BLaER1 treated with 17β-estradiol and CSF1 and Interleukin-3, amounts not matched to agents 10 nM and 100 nM (cell line): ENCODE measurements around the gene ZNF580.
A peak's percentile ranks its signal among the peaks of the same experiment; 100 is the strongest.

Experiments used
- H3K27ac ChIP-seq, 11 experiments: shearing (Covaris generic); formaldehyde crosslinking; 2 replicates each; pipeline ENCODE4 v1.8.1; 2022
- H3K27me3 ChIP-seq, 11 experiments: shearing (Covaris generic); formaldehyde crosslinking; 2 replicates each; pipeline ENCODE4 v1.8.1; 2022
- H3K36me3 ChIP-seq, 11 experiments: shearing (Covaris generic); formaldehyde crosslinking; 2 replicates each; pipeline ENCODE4 v1.8.1; 2022
- H3K4me1 ChIP-seq, 10 experiments: shearing (Covaris generic); formaldehyde crosslinking; 2 replicates each; pipeline ENCODE4 v1.8.1; 2022
- H3K4me2 ChIP-seq, 11 experiments: shearing (Covaris generic); formaldehyde crosslinking; 2 replicates each; pipeline ENCODE4 v1.8.1; 2022
- H3K4me3 ChIP-seq, 10 experiments: shearing (Covaris generic); formaldehyde crosslinking; 2 replicates each; pipeline ENCODE4 v1.8.1; 2022
- H3K9ac ChIP-seq, 11 experiments: shearing (Covaris generic); formaldehyde crosslinking; 2 replicates each; pipeline ENCODE4 v1.8.1; 2022
- H3K9me3 ChIP-seq, 11 experiments: shearing (Covaris generic); formaldehyde crosslinking; replicated peaks in 1 of 11; 2 replicates each; pipeline ENCODE4 v1.8.1; 2022
- H4K20me1 ChIP-seq, 11 experiments: shearing (Covaris generic); formaldehyde crosslinking; 2 replicates each; pipeline ENCODE4 v1.8.1; 2022
- Cebpa-rat ChIP-seq, 11 experiments: shearing (Covaris generic); IDR thresholded peaks; 2 replicates each; pipeline ENCODE4 v1.8.1; 2022

ZNF580 gene

GRCh38 chr19:55689411-55690108 is 48.8 kb downstream of the ZNF580 start:
- Histone ChIP-seq H3K27me3 (no peaks in the 10 kb centered on the region), H3K9me3 (no peaks in the 10 kb centered on the region), H4K20me1 (peaks cover 68 to 100% (median 92%) of the 10 kb centered on the region in 11 experiments), H3K4me1 (peaks cover 22 to 44% (median 34%) of the 10 kb centered on the region in 10 experiments; a peak in 19 of 20 replicates), H3K27ac (0 out of 22 replicates have a peak overlapping the region, but pooled peaks of 2 of the 11 experiments have one; percentile 16 to 22), H3K9ac (peak overlapping the region in 5 of 11 experiments; percentile 9 to 50 (median 23); a peak in 3 of 22 replicates), H3K4me3 (no peak overlapping the region), H3K4me2 (peak overlapping the region in 6 of 11 experiments; percentile 20 to 44 (median 31); a peak in 7 of 22 replicates), H3K36me3 (peaks cover 87 to 100% (median 97%) of the 10 kb centered on the region in 11 experiments)
- no peak for TF ChIP-seq Cebpa-rat (IDR thresholded peaks at IDR 0.05)

- Histone ChIP-seq H3K4me2 (peak overlapping the region in 6 of 11 experiments; percentile 20 to 44 (median 31); a peak in 6 of 22 replicates), H3K9me3 (no peaks in the 10 kb centered on the region), H3K9ac (peak overlapping the region in 3 of 11 experiments; percentile 23 to 50 (median 24); a peak in 2 of 22 replicates), H3K4me3 (no peak overlapping the region), H3K4me1 (peaks cover 22 to 44% (median 34%) of the 10 kb centered on the region in 10 experiments; a peak in 19 of 20 replicates), H3K27ac (0 out of 22 replicates have a peak overlapping the region, but pooled peaks of 1 of the 11 experiments have one; percentile 22), H4K20me1 (peaks cover 61 to 100% (median 89%) of the 10 kb centered on the region in 11 experiments), H3K36me3 (peaks cover 87 to 100% (median 96%) of the 10 kb centered on the region in 11 experiments), H3K27me3 (no peaks in the 10 kb centered on the region)
- TF ChIP-seq Cebpa-rat (IDR thresholded peaks at IDR 0.05): no peak
Observed at GRCh38 chr19:55690109-55690768, 49.4 kb downstream of the ZNF580 start.

- peaks cover 54 to 100% (median 84%) of the 10 kb centered on the region in 11 experiments for H4K20me1 ChIP-seq
- H3K4me2 ChIP-seq: no peak overlapping the region
- TF ChIP-seq Cebpa-rat (IDR thresholded peaks at IDR 0.05): no peak
- H3K27me3 ChIP-seq: no peaks in the 10 kb centered on the region
- no peaks in the 10 kb centered on the region for H3K9me3 ChIP-seq
- peaks cover 87 to 100% (median 96%) of the 10 kb centered on the region in 11 experiments for H3K36me3 ChIP-seq
- peaks cover 19 to 44% (median 34%) of the 10 kb centered on the region in 10 experiments; a peak in 19 of 20 replicates for H3K4me1 ChIP-seq
- no peak overlapping the region for H3K4me3 ChIP-seq
- H3K27ac ChIP-seq: no peak overlapping the region
- H3K9ac ChIP-seq: no peak overlapping the region
Observed at GRCh38 chr19:55690769-55691545, 50.2 kb downstream of the ZNF580 start.

- no peak overlapping the region for H3K4me2 ChIP-seq
- TF ChIP-seq Cebpa-rat (IDR thresholded peaks at IDR 0.05): no peak
- H3K27me3 ChIP-seq: no peaks in the 10 kb centered on the region
- peaks cover 88 to 100% (median 97%) of the 10 kb centered on the region in 11 experiments for H3K36me3 ChIP-seq
- H3K9me3 ChIP-seq: no peaks in the 10 kb centered on the region
- no peak overlapping the region for H3K27ac ChIP-seq
- no peak overlapping the region for H3K4me3 ChIP-seq
- no peak overlapping the region for H3K9ac ChIP-seq
- peaks cover 10 to 36% (median 33%) of the 10 kb centered on the region in 10 experiments; a peak in 18 of 20 replicates for H3K4me1 ChIP-seq
- H4K20me1 ChIP-seq: peaks cover 46 to 100% (median 82%) of the 10 kb centered on the region in 11 experiments
Observed at GRCh38 chr19:55691561-55692481, 51.0 kb downstream of the ZNF580 start.

- Histone ChIP-seq H3K4me3 (no peak overlapping the region), H3K27ac (no peak overlapping the region), H3K36me3 (peaks cover 88 to 100% (median 97%) of the 10 kb centered on the region in 11 experiments), H4K20me1 (peaks cover 37 to 100% (median 79%) of the 10 kb centered on the region in 11 experiments), H3K4me2 (no peak overlapping the region), H3K4me1 (peaks cover 2 to 29% (median 24%) of the 10 kb centered on the region in 10 experiments; a peak in 18 of 20 replicates), H3K9me3 (no peaks in the 10 kb centered on the region), H3K27me3 (no peaks in the 10 kb centered on the region), H3K9ac (no peak overlapping the region)
- TF ChIP-seq Cebpa-rat (IDR thresholded peaks at IDR 0.05): no peak
Observed at GRCh38 chr19:55692681-55693081, 51.9 kb downstream of the ZNF580 start.
